ENCODE results near the gene S100A14. TPM values are rescaled to one million over a fixed set of nuclear protein-coding genes. Genes with fewer than 3 reads are reported as not detected.
"Not testable (repeated sequence)": the region's sequence is repeated elsewhere in the genome, so short reads cannot be mapped to it uniquely, and the experiment has no call there.

Gene S100A14
- total RNA-seq, 1 donor from 2014 or later, result 0.20 TPM

DNA sequence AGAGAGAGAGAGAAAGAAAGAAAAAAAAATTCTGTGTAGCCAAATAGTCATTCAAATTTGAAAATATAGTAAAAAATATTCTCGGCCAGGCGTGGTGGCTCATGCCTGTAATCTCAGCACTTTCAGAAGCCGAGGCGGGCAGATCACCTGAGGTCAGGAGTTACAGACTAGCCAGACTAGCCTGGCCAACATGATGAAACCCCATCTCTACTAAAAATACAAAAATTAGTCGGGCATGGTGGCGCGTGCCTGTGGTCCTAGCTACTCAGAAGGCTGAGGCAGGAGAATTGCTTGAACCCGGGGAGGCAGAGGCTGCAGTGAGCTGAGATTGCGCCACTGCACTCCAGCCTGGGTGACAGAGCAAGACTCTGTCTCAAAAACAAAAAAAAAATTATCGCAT, 28.1 kb downstream of the S100A14 start:
- not testable (repeated sequence) for DNase-seq (ENCODE audit: low read depth, low spot score)

GRCh38 chr1:153587314-153587713, 28.8 kb downstream of the S100A14 start:
- DNase-seq (ENCODE audit: low read depth, low spot score), result no peak

GRCh38 chr1:153586347-153586746, 29.8 kb downstream of the S100A14 start:
- no peak for DNase-seq (ENCODE audit: low read depth, low spot score)

GRCh38 chr1:153585006-153585405, 31.1 kb downstream of the S100A14 start:
- no peak for DNase-seq (ENCODE audit: low read depth, low spot score)

DNA sequence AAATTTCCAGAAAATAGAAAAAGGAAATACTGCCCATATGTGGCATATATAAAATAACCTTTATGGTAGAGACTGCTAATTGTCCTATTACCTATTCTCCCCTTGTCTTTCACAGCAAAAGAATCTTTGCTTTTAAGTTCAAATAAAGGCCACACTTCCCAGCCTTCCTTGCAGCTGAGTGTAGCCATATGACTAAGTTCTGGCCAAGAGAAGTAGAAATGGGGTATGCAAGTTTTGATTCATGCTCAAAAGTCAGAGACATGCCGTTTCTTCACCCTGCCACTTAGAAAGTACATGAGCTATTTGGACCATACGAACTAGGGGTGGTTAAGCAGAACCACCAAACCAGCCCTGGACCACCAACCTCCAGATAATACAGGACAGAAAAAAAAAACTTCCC, 32.1 kb downstream of the S100A14 start:
- DNase-seq (ENCODE audit: low read depth, low spot score), result no peak

DNA sequence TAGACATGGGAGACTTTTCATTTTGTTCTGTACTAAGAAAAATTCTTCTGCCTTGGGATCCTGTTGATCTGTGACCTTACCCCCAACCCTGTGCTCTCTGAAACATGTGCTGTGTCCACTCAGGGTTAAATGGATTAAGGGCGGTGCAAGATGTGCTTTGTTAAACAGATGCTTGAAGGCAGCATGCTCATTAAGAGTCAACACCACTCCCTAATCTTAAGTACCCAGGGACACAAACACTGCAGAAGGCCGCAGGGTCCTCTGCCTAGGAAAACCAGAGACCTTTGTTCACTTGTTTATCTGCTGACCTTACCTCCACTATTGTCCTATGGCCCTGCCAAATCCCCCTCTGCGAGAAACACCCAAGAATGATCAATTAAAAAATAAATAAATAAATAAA, 32.6 kb downstream of the S100A14 start:
- DNase-seq (ENCODE audit: low read depth, low spot score), result not testable (repeated sequence)

DNA sequence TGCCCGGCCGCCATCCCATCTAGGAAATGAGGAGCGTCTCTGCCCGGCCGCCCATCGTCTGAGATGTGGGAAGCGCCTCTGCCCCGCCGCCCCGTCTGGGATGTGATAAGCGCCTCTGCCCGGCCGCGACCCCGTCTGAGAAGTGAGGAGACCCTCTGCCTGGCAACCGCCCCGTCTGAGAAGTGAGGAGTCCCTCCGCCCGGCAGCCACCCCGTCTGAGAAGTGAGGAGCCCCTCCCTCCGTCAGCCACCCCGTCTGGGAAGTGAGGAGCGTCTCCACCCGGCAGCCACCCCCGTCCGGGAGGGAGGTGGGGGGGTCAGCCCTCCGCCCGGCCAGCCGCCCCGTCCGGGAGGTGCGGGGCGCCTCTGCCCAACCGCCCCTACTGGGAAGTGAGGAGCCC, 33.3 kb downstream of the S100A14 start:
- not testable (repeated sequence) for DNase-seq (ENCODE audit: low read depth, low spot score)

GRCh38 chr1:153578936-153579335, 37.2 kb downstream of the S100A14 start:
- no peak for DNase-seq (ENCODE audit: low read depth, low spot score)

DNA sequence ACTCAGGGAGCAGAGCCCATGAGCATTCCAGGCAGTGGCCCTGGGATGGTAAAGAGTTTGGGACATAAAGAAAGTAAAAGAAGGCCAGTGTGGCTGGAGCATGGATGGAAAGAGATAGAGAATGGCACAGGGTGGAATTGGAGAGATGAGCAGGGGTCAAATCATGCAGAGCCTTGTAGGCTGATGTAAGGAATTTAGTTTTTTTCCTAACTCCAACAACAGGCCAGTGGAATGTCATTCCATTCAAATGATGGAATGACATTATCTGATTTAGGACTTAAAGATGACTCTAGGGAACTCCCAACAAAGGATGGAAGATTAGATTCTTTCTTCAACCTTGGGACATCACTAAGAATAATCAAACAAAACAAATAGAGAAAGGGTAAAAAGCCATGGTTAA, 37.6 kb downstream of the S100A14 start:
- no peak for DNase-seq (ENCODE audit: low read depth, low spot score)

- DNase-seq (ENCODE audit: low read depth, low spot score), result no peak
Measured at GRCh38 chr1:153577624-153578051, 38.5 kb downstream of the S100A14 start.

DNA sequence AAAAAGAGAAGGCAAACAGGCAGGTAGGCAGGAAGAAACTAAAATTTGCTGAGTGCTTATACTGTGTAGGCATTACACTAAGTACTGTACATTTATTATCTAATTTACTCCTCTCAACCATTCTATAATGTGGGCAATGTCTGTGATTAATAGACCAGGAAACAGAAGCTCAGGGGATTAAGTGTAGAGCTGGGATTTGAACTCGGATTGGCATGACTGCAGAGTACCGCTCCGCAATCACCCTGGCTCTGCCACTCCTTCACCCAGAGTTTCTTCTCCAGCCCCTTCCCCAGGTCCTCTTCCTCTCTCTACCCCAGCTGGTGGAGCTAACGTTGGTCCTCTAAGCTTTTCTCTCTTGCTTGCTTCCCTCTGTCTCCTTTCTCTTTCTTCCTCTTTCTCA, 39.0 kb downstream of the S100A14 start:
- DNase-seq (ENCODE audit: low read depth, low spot score), result no peak

- not testable (repeated sequence) for DNase-seq (ENCODE audit: low read depth, low spot score)
Measured at GRCh38 chr1:153575497-153575896, 40.6 kb downstream of the S100A14 start.

DNA sequence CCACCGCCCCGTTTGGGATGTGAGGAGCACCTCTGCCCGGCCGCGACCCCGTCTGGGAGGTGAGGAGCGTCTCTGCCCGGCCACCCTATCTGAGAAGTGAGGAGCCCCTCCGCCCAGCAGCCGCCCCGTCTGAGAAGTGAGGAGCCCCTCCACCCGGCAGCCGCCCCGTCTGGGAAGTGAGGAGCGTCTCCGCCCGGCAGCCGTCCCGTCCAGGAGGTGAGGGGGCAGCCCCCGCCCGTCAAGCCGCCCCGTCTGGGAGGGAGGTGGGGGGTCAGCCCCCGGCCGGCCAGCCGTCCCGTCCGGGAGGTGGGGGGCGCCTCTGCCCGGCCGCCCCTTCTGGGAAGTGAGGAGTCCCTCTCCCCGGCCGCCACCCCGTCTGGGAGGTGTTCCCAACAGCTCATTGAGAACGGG, 41.0 kb downstream of the S100A14 start:
- not testable (repeated sequence) for DNase-seq (ENCODE audit: low read depth, low spot score)

- no peak for DNase-seq (ENCODE audit: low read depth, low spot score)
Measured at GRCh38 chr1:153573351-153573750, 42.8 kb downstream of the S100A14 start.

DNA sequence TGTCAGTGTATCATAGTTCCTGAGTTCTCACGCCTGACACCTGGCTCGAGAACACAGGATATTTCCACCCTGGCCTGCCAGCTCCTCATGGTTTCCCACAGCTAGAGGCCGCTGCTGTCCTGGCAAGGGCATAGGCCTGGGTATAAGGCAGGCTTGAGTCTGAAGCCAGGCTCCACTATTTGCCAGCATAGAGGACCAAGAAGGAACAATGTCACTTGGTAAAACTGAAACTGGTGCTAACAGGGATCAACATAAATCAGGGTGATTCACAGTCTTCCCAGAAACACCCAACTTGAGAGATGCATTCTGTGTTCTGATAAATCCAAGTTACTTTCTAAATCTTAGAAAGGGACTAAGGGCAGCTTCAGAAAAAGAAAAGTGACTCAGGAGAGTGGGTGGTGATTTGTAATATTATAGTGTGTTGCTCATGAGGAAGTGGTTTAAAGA, 43.5 kb downstream of the S100A14 start:
- peak; percentile 76 for DNase-seq (ENCODE audit: low read depth, low spot score)

DNA sequence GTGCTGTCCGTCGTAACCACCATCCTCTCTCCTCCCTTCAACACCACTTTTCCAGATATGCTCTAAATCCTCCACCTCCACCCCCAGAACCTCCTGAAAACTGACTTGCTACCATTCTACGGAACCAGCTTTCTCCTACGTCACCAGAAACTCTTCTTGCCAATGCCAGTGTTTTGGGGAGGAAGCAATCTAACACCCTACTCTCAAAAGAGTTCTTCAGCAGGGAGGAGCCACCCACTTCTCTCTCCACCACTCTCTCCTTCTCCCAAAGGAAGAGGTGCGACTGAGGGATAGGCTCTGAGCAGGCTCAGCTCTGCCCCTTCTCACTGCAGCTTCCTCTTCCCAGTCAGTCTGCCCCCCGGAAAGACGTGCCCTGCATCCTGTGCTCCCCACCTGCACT, 44.4 kb downstream of the S100A14 start:
- no peak for DNase-seq (ENCODE audit: low read depth, low spot score)

GRCh38 chr1:153570874-153571273, 45.3 kb downstream of the S100A14 start:
- DNase-seq (ENCODE audit: low read depth, low spot score), result no peak

DNA sequence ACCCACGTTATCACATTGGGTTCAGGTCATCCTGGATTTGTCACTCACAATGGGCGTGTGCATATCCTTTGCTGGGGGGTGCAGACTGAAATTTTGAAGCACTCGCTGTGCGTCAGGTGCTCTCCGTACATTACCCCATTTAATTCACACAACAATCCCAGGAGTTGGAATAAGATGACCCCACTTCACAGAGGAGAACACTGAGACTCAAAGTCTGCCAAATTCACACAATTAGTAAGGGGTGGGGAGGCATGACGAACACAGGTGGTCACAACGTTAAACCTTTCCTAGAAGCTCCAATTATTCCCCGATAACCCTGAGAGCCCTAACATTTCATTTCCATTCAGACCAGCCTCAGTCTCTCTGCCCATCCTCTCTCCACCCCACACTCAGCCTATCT, 46.7 kb downstream of the S100A14 start:
- DNase-seq (ENCODE audit: low read depth, low spot score), result no peak

GRCh38 chr1:153568367-153569099, 47.6 kb downstream of the S100A14 start:
- DNase-seq (ENCODE audit: low read depth, low spot score), result peak; percentile 57

DNA sequence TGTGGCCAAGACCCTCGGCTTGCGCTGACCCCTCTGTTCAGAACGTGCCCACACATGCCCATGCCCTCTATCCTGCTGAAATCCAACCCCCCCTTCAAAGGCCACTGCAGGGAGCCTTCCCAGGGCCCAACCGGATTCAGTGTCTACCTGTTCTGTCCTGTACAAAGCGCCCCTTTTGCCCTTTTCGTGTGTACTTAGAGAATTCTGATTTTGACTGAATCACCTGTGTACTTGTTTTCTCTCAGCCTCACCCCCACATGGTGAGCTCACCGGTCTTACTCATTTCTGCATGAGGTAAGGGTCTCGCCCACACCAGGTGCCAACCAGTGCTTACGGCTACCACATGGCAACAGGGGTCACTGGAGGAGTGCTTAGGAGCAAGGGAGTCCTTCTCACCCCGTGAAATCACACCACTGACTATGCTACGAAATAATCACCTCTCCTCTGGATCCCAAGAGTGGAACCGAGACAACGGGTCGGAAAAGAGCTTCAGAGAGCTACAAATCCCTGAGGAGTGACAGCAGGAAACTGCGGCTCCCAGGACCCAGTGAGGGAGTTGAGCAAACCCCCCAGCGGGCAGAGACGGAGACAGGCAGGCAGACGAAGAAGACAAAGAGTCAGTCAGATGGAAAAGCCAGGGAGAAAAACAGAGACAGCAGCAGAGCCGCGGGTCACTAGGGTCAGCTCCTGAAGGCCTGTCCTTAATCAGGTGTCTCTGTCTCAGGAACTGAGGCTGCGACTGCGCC, 48.3 kb downstream of the S100A14 start:
- DNase-seq (ENCODE audit: low read depth, low spot score), result no peak

- DNase-seq (ENCODE audit: low read depth, low spot score), result peak; percentile 92
Measured at GRCh38 chr1:153566414-153567371, 49.4 kb downstream of the S100A14 start.

Data from pulmonary artery endothelial cell (primary cell).